DOHH2 (cell line): ENCODE measurements around the gene POU2F2.

ENCODE experiments used
- CTCF ChIP-seq: fragments of 200-600 bp; sonication (generic); IDR thresholded peaks from one replicate; pipeline ENCODE4 v1.5.1; 2014; ENCODE audit warnings: antibody characterized with exemption, mild to moderate bottlenecking, low read depth, low read length; ENCODE audit not compliant: poor library complexity, severe bottlenecking
- EZH2phosphoT487 ChIP-seq: fragments of 200-600 bp; sonication (generic); IDR thresholded peaks from 2 replicates; pipeline ENCODE4 v1.6.1; 2017; ENCODE audit warnings: borderline replicate concordance, mild to moderate bottlenecking, antibody characterized with exemption, low read length, moderate library complexity, mixed read lengths

- TF ChIP-seq CTCF (no peak), EZH2phosphoT487 (no peak)
Measured at GRCh38 chr19:42040031-42040430, 92.2 kb downstream of the POU2F2 start.
